H1 (cell line): Measurements from ENCODE around the gene PACSIN1. TPM values are rescaled to one million over a fixed set of nuclear protein-coding genes. Genes with fewer than 3 reads are reported as not detected.

Source experiments
- CEBPB ChIP-seq: IDR thresholded peaks from 2 replicates; pipeline ENCODE4 v1.6.1; 2012; ENCODE audit warnings: low read depth, low read length
- KDM1A ChIP-seq: fragments of 200-600, 300-600 bp; sonication (generic); IDR thresholded peaks from 2 replicates; pipeline ENCODE4 v1.7.1; 2016; ENCODE audit warnings: mild to moderate bottlenecking, low read length, borderline replicate concordance
- RNF2 ChIP-seq: fragments of 200-900, 300-1000 bp; sonication (generic); IDR thresholded peaks from 2 replicates; pipeline ENCODE4 v1.7.1; 2016; ENCODE audit warnings: borderline replicate concordance, low read depth, mild to moderate bottlenecking, antibody characterized with exemption, low read length; ENCODE audit not compliant: poor library complexity, severe bottlenecking; ENCODE audit errors: missing control alignments
- polyA plus RNA-seq, 7 experiments: library from polyadenylated mRNA; depleted of rRNA in 3 of 7; stranded (reverse) in 5 of 7; unstranded in 2 of 7; fragments of >200 nt in 5 of 7; fragments of 200-250 nt in 2 of 7; gene quantifications; 1 replicate in 5 of 7; 2 replicates in 1 of 7; 4 replicates in 1 of 7; pipeline versions ENCODE4 v1.2.1 to v1.2.3, GENCODE V29; 2011 to 2013; ENCODE audit warnings: missing spikeins in 2 of 7, mixed read lengths in 2 of 7
- total RNA-seq: library from RNA; stranded (reverse); fragmentation: NEBNext Ultra II Directional; extraction: Animal tissue kit (Norgen Biotek cat#: 25700); gene quantifications from 2 replicates; pipeline ENCODE4 v1.2.1, GENCODE V29; 2021
- TF ChIP-seq, protein P1 (sequence below): IDR thresholded peaks from 2 replicates; pipeline ENCODE4 v1.6.1; 2012; ENCODE audit warnings: low read length, inconsistent platforms

Gene PACSIN1
- total and polyA plus RNA-seq, 2 of the 8 experiments (the other 6 are each of a cell fraction or from before 2014, with no cell fraction given), result 5.9 to 11.1 TPM

DNA sequence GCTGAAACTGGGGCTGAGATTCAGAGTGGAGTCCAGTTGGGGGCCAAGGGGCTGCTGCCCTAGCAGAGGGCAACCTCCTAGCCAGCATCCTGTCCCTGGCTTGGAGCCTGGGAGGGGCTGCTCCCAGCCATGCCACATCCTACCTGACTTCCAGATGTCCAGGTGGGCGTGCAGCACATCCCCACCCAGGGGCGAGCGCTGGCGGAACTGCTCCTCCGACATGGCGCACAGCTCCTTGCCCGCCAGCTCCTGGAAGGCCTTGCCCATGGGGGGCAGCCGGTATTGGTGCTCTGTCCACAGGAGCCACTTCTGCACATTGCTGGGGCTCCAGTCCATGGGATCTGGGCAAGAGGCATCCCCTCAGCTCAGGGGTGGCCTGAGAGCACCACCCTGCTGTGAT is 75.0 kb downstream of the PACSIN1 start (continued):
- TF ChIP-seq CEBPB, result no peak
- TF ChIP-seq, protein P1, sequence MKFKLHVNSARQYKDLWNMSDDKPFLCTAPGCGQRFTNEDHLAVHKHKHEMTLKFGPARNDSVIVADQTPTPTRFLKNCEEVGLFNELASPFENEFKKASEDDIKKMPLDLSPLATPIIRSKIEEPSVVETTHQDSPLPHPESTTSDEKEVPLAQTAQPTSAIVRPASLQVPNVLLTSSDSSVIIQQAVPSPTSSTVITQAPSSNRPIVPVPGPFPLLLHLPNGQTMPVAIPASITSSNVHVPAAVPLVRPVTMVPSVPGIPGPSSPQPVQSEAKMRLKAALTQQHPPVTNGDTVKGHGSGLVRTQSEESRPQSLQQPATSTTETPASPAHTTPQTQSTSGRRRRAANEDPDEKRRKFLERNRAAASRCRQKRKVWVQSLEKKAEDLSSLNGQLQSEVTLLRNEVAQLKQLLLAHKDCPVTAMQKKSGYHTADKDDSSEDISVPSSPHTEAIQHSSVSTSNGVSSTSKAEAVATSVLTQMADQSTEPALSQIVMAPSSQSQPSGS, result no peak
- no peak for TF ChIP-seq RNF2
- no peak for TF ChIP-seq KDM1A
